BJ (cell line): Measurements from ENCODE around the gene SREK1IP1. TPM values are rescaled to one million over a fixed set of nuclear protein-coding genes. Genes with fewer than 3 reads are reported as not detected.
"Not testable (repeated sequence)": the region's sequence is repeated elsewhere in the genome, so short reads cannot be mapped to it uniquely, and the experiment has no call there.

Source experiments
- CTCF ChIA-PET: fragments of 350-600 bp; formaldehyde crosslinking; extraction: SDS; loops from one replicate; lab custom pipeline; 2021; ENCODE audit warnings: antibody characterized with exemption, inconsistent platforms; lab: Yijun Ruan, JAX
- POLR2A ChIA-PET: fragments of 300-600 bp; sonication (Branson Sonifier 250); formaldehyde crosslinking; extraction: SDS; loops from one replicate; lab custom pipeline; 2021; ENCODE audit warnings: antibody characterized with exemption; lab: Charles Lee
- DNase-seq: peaks from one replicate; pipeline ENCODE4 v3.0.0-alpha.2; 2011; ENCODE audit warnings: low read depth
- H3K27me3 ChIP-seq: 2 replicates; pipeline ENCODE4 v1.6.0; 2011; ENCODE audit warnings: low read length; ENCODE audit not compliant: control insufficient read depth, insufficient read depth
- H3K36me3 ChIP-seq: 2 replicates; pipeline ENCODE4 v1.5.1; 2011; ENCODE audit warnings: low read length; ENCODE audit not compliant: control insufficient read depth, insufficient read depth
- H3K4me3 ChIP-seq: 2 replicates; pipeline ENCODE4 v1.5.1; 2011; ENCODE audit warnings: low read depth, mild to moderate bottlenecking, control low read depth, low read length
- CTCF ChIP-seq: IDR thresholded peaks from 2 replicates; pipeline ENCODE4 v1.5.1; 2011; ENCODE audit warnings: low read depth, mild to moderate bottlenecking, control low read depth, inconsistent platforms, low read length, moderate library complexity; ENCODE audit not compliant: insufficient read depth
- polyA plus RNA-seq: library from polyadenylated mRNA; depleted of rRNA; stranded (reverse); fragments of >200 nt; gene quantifications from 2 replicates; pipeline ENCODE4 v1.2.3, GENCODE V29; 2011

Gene SREK1IP1
- polyA plus RNA-seq, 1 experiment, result 2.8 TPM

- Histone ChIP-seq H3K4me3 (no peak overlapping the region), H3K27me3 (no peaks in the 10 kb centered on the region), H3K36me3 (peaks cover 3% of the 10 kb centered on the region)
- no peak for DNase-seq
- no peak for TF ChIP-seq CTCF
- POLR2A ChIA-PET, result no interaction called here
- CTCF ChIA-PET, result no interaction called here
These were observed 26.1 kb downstream of the SREK1IP1 start for GRCh38 chr5:64742411-64742810.

- DNase-seq, result no peak
- Histone ChIP-seq H3K27me3 (no peaks in the 10 kb centered on the region), H3K36me3 (no peaks in the 10 kb centered on the region; the same call in none of the 2 replicates), H3K4me3 (no peak overlapping the region)
- CTCF ChIA-PET, result interaction anchor here (0.7 kb wide), 1 partner anchor 102 kb away, joined by 3 read pairs; no protein-coding TSS in a partner anchor
- POLR2A ChIA-PET, result no interaction called here
- no peak for TF ChIP-seq CTCF
These were observed 41.3 kb downstream of the SREK1IP1 start for GRCh38 chr5:64727150-64727549.

GRCh38 chr5:64722588-64722987 lies 45.9 kb downstream of the SREK1IP1 start:
- no peak for DNase-seq
- no peak for TF ChIP-seq CTCF
- CTCF ChIA-PET, result no interaction called here
- Histone ChIP-seq H3K36me3 (peaks cover 1% of the 10 kb centered on the region), H3K27me3 (no peaks in the 10 kb centered on the region), H3K4me3 (no peak overlapping the region)
- POLR2A ChIA-PET, result no interaction called here

- CTCF ChIA-PET, H3K36me3 ChIP-seq, H3K27me3 ChIP-seq, DNase-seq, H3K4me3 ChIP-seq, POLR2A ChIA-PET: not testable (repeated sequence)
These were observed 54.0 kb downstream of the SREK1IP1 start for GRCh38 chr5:64714495-64714894.

- Histone ChIP-seq H3K27me3 (no peaks in the 10 kb centered on the region; the same call in 1 of the 2 replicates), H3K4me3 (no peak overlapping the region), H3K36me3 (no peaks in the 10 kb centered on the region)
- POLR2A ChIA-PET, result no interaction called here
- TF ChIP-seq CTCF, result no peak
- DNase-seq, result no peak
- CTCF ChIA-PET, result interaction anchor here (0.6 to 1.4 kb wide), 2 partner anchors 73 to 77 kb away, joined by 3 read pairs; no protein-coding TSS in a partner anchor
These were observed 61.3 kb downstream of the SREK1IP1 start for GRCh38 chr5:64707191-64707590.

GRCh38 chr5:64706074-64706473 lies 62.4 kb downstream of the SREK1IP1 start:
- H3K4me3 ChIP-seq, CTCF ChIA-PET, H3K36me3 ChIP-seq, DNase-seq, POLR2A ChIA-PET, H3K27me3 ChIP-seq: not testable (repeated sequence)
